ENCODE measurements around the gene REM1.
A peak's percentile ranks its signal among the peaks of the same experiment; 100 is the strongest.
"Not testable (repeated sequence)": the region's sequence is repeated elsewhere in the genome, so short reads cannot be mapped to it uniquely, and the experiment has no call there.

REM1 gene

GRCh38 chr20:31502884-31503673 is 28.0 kb downstream of the REM1 start:
- peak; percentile 78 for TF ChIP-seq CTCF (IDR thresholded peaks at IDR 0.05; ENCODE audit: low read depth, low read length)
- peak; percentile 75 for DNase-seq (ENCODE audit: low read depth)
- H3K4me3 ChIP-seq (ENCODE audit: low read depth, low read length) = not testable (repeated sequence)

GRCh38 chr20:31505903-31506302 is 30.8 kb downstream of the REM1 start:
- H3K4me3 ChIP-seq (ENCODE audit: low read depth, low read length) = no peak overlapping the region
- no peak for DNase-seq (ENCODE audit: low read depth)
- TF ChIP-seq MAX (IDR thresholded peaks at IDR 0.05; ENCODE audit: low read depth, low read length) (no peak), CTCF (IDR thresholded peaks at IDR 0.05; ENCODE audit: low read depth, low read length) (no peak), POLR2A (IDR thresholded peaks at IDR 0.05; ENCODE audit: extremely low read depth, insufficient read length) (no peak), MYC (IDR thresholded peaks at IDR 0.05; ENCODE audit: low read depth, low read length) (no peak)

GRCh38 chr20:31508517-31509244 is 33.6 kb downstream of the REM1 start:
- TF ChIP-seq CTCF (IDR thresholded peaks at IDR 0.05; ENCODE audit: low read depth, low read length) = no peak
- no peak for TF ChIP-seq MAX (IDR thresholded peaks at IDR 0.05; ENCODE audit: low read depth, low read length)
- TF ChIP-seq MYC (IDR thresholded peaks at IDR 0.05; ENCODE audit: low read depth, low read length) = no peak
- no peak for TF ChIP-seq POLR2A (IDR thresholded peaks at IDR 0.05; ENCODE audit: extremely low read depth, insufficient read length)
- H3K4me3 ChIP-seq (ENCODE audit: low read depth, low read length) = no peak overlapping the region
- no peak for DNase-seq (ENCODE audit: low read depth)

- H3K4me3 ChIP-seq (ENCODE audit: low read depth, low read length) = peak within 1 kb of the TSS; percentile 96
- peak; percentile 96 for TF ChIP-seq MYC (IDR thresholded peaks at IDR 0.05; ENCODE audit: low read depth, low read length)
- TF ChIP-seq CTCF (IDR thresholded peaks at IDR 0.05; ENCODE audit: low read depth, low read length) = peak; percentile 78
- TF ChIP-seq POLR2A (IDR thresholded peaks at IDR 0.05; ENCODE audit: extremely low read depth, insufficient read length) = peak; percentile 95
- TF ChIP-seq MAX (IDR thresholded peaks at IDR 0.05; ENCODE audit: low read depth, low read length) = peak; percentile 95
- DNase-seq (ENCODE audit: low read depth) = peak; percentile 96
Measured at GRCh38 chr20:31514154-31515071, 39.3 kb downstream of the REM1 start, which contains the start of gene HM13. HM13 (plus strand) TSS chr20:31514442; CDS start chr20:31514552, 110 bp downstream.

- no peak for DNase-seq (ENCODE audit: low read depth)
- TF ChIP-seq POLR2A (IDR thresholded peaks at IDR 0.05; ENCODE audit: extremely low read depth, insufficient read length) (no peak), MAX (IDR thresholded peaks at IDR 0.05; ENCODE audit: low read depth, low read length) (0 out of 2 replicates have a peak, but pooled peaks have one; percentile 7)
- peak overlapping the region; percentile 96 for H3K4me3 ChIP-seq (ENCODE audit: low read depth, low read length)
Measured at GRCh38 chr20:31515072-31515774, 40.1 kb downstream of the REM1 start.

Data from NB4 (cell line).